ENCODE data around the gene CARS2.
"Not testable (repeated sequence)": the region's sequence is repeated elsewhere in the genome, so short reads cannot be mapped to it uniquely, and the experiment has no call there.

Gene CARS2

DNA sequence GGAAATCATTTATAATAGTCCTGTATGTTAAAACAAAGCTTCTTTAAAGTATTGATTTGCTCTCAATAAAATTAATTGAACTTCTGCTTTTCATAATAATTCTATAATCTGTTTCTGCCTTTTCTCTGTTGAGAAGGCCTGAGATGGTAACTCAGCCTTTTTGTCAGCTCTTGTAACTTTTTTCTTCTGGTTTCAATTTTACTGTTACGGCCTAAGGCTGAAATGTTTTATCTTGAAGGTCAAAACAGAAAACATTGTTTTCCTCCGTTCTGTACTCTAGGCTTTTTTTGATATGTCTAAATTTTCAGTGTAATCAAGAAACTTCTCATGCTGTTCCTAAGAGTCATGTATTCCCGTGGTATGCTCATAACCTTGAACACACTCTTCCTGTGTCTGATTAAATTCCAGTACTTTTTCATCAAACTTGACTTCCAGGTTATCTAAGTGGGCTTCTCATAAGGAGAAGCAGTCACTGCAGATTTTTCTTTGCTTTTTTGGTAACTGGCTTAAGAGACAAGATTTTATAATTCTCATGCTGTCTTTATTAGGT lies 98.2 kb downstream of the CARS2 start:
- H3K36me3 ChIP-seq (ENCODE audit: control insufficient read depth, insufficient read depth, low read length, severe bottlenecking), result no peaks in the 10 kb centered on the region
- no peak overlapping the region for H3K4me3 ChIP-seq (ENCODE audit: low read length)
- H3K27me3 ChIP-seq (replicated peaks; ENCODE audit: control insufficient read depth, insufficient read depth, low read length), result no peaks in the 10 kb centered on the region
- H3K4me1 ChIP-seq (ENCODE audit: control insufficient read depth, insufficient read depth, low read length), result peaks cover 13% of the 10 kb centered on the region
- no peaks in the 10 kb centered on the region for H3K9me3 ChIP-seq (ENCODE audit: control insufficient read depth, low read length)
- H3K9ac ChIP-seq (ENCODE audit: low read length), result peak overlapping the region; percentile 61
- DNase-seq (ENCODE audit: low read depth), result peak; percentile 57

DNA sequence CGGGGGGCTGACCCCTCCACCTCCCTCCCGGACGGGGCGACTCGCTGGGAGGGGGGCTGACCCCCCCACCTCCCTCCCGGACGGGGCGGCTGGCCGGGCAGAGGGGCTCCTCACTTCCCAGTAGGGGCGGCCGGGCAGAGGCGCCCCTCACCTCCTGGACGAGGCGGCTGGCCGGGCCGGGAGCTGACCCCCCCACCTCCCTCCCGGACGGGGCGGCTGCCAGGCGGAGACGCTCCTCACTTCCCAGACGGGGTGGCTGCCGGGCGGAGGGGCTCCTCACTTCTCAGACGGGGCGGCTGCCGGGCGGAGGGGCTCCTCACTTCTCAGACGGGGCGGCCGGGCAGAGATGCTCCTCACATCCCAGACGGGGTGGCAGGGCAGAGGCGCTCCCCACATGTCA lies 99.6 kb downstream of the CARS2 start:
- H3K9me3 ChIP-seq (ENCODE audit: control insufficient read depth, low read length); H3K4me1 ChIP-seq (ENCODE audit: control insufficient read depth, insufficient read depth, low read length); H3K36me3 ChIP-seq (ENCODE audit: control insufficient read depth, insufficient read depth, low read length, severe bottlenecking); H3K27me3 ChIP-seq (replicated peaks; ENCODE audit: control insufficient read depth, insufficient read depth, low read length); DNase-seq (ENCODE audit: low read depth); H3K9ac ChIP-seq (ENCODE audit: low read length); H3K4me3 ChIP-seq (ENCODE audit: low read length): not testable (repeated sequence)

DNA sequence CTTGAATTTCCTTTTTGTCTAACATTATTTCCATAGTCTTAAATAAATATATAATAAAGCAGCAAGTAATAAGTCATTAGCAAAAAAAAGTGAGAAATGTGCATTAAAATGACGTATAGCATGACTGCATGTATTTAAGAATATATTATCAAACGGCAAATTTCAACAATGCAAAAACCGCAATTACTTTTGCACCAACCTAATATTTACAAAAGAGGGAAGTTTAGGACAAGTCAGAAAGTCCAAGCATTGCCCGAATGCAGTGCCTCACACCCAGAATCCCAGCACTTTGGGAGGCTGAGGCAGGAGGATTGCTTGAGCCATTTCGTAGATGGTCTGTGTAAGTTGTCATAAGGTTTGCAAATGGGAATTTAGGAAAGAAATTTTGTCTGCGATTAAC lies 100.8 kb downstream of the CARS2 start:
- peaks cover 7% of the 10 kb centered on the region for H3K4me1 ChIP-seq (ENCODE audit: control insufficient read depth, insufficient read depth, low read length)
- H3K9me3 ChIP-seq (ENCODE audit: control insufficient read depth, low read length), result no peaks in the 10 kb centered on the region
- no peak overlapping the region for H3K9ac ChIP-seq (ENCODE audit: low read length)
- no peak for DNase-seq (ENCODE audit: low read depth)
- no peaks in the 10 kb centered on the region for H3K27me3 ChIP-seq (replicated peaks; ENCODE audit: control insufficient read depth, insufficient read depth, low read length)
- no peak overlapping the region for H3K4me3 ChIP-seq (ENCODE audit: low read length)
- H3K36me3 ChIP-seq (ENCODE audit: control insufficient read depth, insufficient read depth, low read length, severe bottlenecking), result no peaks in the 10 kb centered on the region

DNA sequence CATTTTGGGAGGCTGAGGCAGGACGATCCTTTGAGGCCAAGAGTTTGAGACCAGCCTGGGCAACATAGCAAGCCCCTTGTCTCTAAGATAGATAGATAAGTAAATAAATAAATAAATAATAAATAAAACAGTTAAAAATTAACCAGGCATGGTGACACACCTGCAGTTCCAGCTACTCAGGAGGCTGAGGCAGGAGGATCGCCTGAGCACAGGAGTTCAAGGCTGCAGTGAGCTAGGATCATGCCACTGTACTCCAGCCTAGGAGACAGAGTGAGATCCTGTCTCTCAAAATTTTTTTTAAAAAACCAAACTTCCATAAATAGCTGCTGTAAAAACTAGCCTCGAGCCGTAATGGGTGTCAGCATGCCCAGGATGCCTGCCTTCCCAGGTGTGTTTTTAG lies 104.9 kb downstream of the CARS2 start:
- no peaks in the 10 kb centered on the region for H3K36me3 ChIP-seq (ENCODE audit: control insufficient read depth, insufficient read depth, low read length, severe bottlenecking)
- no peak for DNase-seq (ENCODE audit: low read depth)
- peaks cover 4% of the 10 kb centered on the region for H3K4me1 ChIP-seq (ENCODE audit: control insufficient read depth, insufficient read depth, low read length)
- no peak overlapping the region for H3K9ac ChIP-seq (ENCODE audit: low read length)
- H3K27me3 ChIP-seq (replicated peaks; ENCODE audit: control insufficient read depth, insufficient read depth, low read length), result no peaks in the 10 kb centered on the region
- H3K9me3 ChIP-seq (ENCODE audit: control insufficient read depth, low read length), result no peaks in the 10 kb centered on the region
- no peak overlapping the region for H3K4me3 ChIP-seq (ENCODE audit: low read length)

DNA sequence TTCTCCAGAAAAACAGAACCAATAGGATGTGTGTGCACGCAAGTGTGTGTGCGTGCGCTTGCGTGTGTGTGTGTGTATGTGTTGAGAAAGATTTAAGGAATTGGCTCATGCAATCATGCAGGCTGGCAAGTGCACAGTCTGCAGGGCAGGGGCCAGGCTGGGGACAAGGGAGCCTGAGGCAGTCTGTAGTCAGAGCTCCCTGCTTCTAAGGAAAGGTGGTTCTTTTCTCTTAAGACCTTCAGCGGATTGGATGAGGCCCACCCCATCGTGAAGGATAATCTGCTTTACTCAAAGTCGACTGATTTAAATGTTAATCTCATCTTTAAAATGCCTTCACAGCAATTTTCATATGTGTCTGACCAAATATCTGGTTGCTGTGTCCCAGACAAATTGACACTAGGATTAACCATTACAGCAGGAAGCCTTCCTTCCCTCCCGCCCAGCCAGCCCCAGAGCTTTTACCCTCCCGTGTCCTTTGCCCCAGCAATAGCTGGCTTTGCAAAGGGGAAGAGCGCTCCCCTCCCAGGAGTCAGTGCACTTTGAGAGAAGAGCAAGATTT lies 105.6 kb downstream of the CARS2 start:
- Histone ChIP-seq H3K4me3 (ENCODE audit: low read length) (no peak overlapping the region), H3K9me3 (ENCODE audit: control insufficient read depth, low read length) (no peaks in the 10 kb centered on the region), H3K36me3 (ENCODE audit: control insufficient read depth, insufficient read depth, low read length, severe bottlenecking) (no peaks in the 10 kb centered on the region), H3K27me3 (replicated peaks; ENCODE audit: control insufficient read depth, insufficient read depth, low read length) (no peaks in the 10 kb centered on the region), H3K4me1 (ENCODE audit: control insufficient read depth, insufficient read depth, low read length) (peaks cover 4% of the 10 kb centered on the region), H3K9ac (ENCODE audit: low read length) (no peak overlapping the region)
- DNase-seq (ENCODE audit: low read depth), result no peak

DNA sequence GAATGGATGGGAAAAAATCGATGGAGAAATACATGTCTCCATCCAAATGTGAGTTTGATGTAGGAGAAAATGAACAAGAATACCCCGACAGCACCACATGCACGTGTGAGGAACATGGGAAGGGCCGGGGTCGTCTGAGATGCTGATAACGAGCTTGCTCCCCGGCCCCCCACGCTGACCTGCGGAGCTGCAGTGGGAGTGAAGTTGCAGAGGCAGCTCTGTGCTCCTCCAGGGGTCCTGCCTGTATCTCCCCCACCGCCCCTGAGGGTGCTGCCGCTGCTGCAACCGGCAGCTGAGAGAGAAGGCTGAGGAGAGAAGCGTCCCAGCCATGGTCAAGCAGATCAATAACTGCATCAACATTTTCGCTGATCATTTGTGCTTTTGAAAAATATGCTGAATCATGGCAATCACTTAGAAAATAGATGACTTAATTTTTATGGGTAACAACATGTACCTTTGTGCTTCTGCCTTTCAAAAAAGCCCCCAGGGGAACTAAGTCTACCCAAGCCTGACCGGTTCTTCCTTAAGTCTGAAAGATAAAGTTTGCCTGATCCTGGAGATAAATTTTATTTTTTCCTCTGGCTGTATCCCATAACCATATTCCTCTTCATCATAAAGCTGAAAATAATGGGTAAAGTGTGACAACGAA lies 108.8 kb downstream of the CARS2 start:
- no peak overlapping the region for H3K4me3 ChIP-seq (ENCODE audit: low read length)
- H3K9me3 ChIP-seq (ENCODE audit: control insufficient read depth, low read length), result no peaks in the 10 kb centered on the region
- H3K27me3 ChIP-seq (replicated peaks; ENCODE audit: control insufficient read depth, insufficient read depth, low read length), result no peaks in the 10 kb centered on the region
- DNase-seq (ENCODE audit: low read depth), result no peak
- H3K9ac ChIP-seq (ENCODE audit: low read length), result no peak overlapping the region
- H3K4me1 ChIP-seq (ENCODE audit: control insufficient read depth, insufficient read depth, low read length), result peaks cover 12% of the 10 kb centered on the region
- no peaks in the 10 kb centered on the region for H3K36me3 ChIP-seq (ENCODE audit: control insufficient read depth, insufficient read depth, low read length, severe bottlenecking)

DNA sequence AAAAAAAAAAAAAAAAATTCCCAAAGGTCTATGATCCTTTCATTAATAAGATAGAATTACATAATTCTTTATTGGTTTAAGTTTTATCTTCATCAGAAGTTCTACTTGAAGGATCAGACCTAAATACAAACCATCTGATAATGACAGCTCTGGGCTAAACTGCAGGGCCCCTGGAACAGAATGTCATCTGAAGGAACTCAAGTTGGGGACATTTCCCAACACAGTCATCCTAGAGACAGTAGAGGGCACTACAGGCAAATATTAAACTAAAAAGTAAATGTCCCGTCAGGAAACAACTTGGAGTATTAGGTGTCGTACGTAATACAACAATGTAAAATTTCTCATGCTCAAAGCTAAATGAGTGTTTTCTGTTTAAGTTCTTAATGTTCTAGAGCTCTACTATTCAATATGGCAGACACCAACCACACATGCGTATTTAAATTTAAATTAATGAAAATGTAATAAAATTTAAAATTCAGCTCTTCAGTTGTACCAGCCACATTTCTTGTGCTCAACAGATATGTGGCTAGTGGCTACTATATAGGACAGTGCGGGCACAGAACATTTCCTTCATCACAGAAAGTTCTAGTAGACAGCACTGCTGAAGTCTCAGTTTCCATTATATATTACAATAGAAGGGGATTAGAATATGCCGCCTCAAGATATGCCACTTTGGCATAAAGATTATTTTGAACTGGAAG lies 112.3 kb downstream of the CARS2 start:
- Histone ChIP-seq H3K27me3 (replicated peaks; ENCODE audit: control insufficient read depth, insufficient read depth, low read length) (no peaks in the 10 kb centered on the region), H3K4me1 (ENCODE audit: control insufficient read depth, insufficient read depth, low read length) (peaks cover 24% of the 10 kb centered on the region), H3K4me3 (ENCODE audit: low read length) (no peak overlapping the region), H3K9me3 (ENCODE audit: control insufficient read depth, low read length) (no peaks in the 10 kb centered on the region), H3K36me3 (ENCODE audit: control insufficient read depth, insufficient read depth, low read length, severe bottlenecking) (no peaks in the 10 kb centered on the region), H3K9ac (ENCODE audit: low read length) (no peak overlapping the region)
- DNase-seq (ENCODE audit: low read depth), result peak; percentile 83

DNA sequence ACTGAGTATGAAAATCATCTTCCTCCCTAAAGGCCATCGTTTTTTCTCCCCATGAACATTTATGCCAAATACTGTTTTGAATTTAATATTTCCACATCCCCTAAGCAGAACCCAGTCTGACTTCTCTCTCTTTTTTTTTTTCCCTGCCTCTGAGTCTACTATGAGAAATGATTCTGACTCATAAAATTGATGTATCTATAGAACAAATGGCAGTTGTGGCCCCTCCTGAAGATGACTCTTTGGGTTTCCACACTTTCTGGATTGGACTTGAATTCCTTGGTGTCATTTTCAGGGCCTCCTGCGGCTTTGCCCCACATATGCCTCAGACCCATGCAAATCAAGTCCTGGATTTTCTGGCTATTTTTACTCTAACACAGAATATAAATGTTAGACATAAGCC lies 113.3 kb downstream of the CARS2 start:
- no peaks in the 10 kb centered on the region for H3K9me3 ChIP-seq (ENCODE audit: control insufficient read depth, low read length)
- peaks cover 24% of the 10 kb centered on the region for H3K4me1 ChIP-seq (ENCODE audit: control insufficient read depth, insufficient read depth, low read length)
- no peak for DNase-seq (ENCODE audit: low read depth)
- H3K27me3 ChIP-seq (replicated peaks; ENCODE audit: control insufficient read depth, insufficient read depth, low read length), result no peaks in the 10 kb centered on the region
- H3K36me3 ChIP-seq (ENCODE audit: control insufficient read depth, insufficient read depth, low read length, severe bottlenecking), result no peaks in the 10 kb centered on the region
- H3K4me3 ChIP-seq (ENCODE audit: low read length), result no peak overlapping the region
- no peak overlapping the region for H3K9ac ChIP-seq (ENCODE audit: low read length)
